ENCODE measurements around the gene IFFO2. TPM values are rescaled to one million over a fixed set of nuclear protein-coding genes. Genes with fewer than 3 reads are reported as not detected.

IFFO2 gene
- total RNA-seq, 2 donors from 2014 or later: 4.6 to 6.4 TPM

DNA sequence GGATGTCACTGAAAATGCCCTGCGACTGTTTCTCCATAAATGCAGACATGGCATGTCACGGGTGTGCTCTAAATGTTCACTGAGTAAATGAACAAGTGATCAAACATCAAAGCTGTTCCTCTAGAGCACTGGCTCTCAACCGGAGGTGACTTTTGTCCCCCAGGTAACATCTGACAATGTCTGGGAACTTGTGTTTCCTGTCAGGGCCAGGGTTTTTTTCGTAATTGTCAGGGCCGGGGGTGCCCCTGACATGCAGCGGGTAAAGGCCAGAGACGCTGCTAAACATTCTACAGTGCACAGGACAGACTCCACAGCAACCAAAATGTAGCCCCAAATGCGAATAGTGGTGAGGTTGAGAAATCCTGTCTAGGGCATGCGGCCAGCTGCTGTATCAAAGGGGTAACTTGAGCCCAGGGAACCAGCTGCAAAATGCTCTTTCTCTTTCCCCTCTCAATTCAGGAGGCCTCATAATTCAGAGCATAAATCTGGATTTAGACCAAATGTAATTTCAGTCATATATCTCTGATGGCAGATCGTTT lies 56.1 kb downstream of the IFFO2 start:
- H3K9me3 ChIP-seq (ENCODE audit: control insufficient read depth, low read length): no peaks in the 10 kb centered on the region
- TF ChIP-seq, protein P1, sequence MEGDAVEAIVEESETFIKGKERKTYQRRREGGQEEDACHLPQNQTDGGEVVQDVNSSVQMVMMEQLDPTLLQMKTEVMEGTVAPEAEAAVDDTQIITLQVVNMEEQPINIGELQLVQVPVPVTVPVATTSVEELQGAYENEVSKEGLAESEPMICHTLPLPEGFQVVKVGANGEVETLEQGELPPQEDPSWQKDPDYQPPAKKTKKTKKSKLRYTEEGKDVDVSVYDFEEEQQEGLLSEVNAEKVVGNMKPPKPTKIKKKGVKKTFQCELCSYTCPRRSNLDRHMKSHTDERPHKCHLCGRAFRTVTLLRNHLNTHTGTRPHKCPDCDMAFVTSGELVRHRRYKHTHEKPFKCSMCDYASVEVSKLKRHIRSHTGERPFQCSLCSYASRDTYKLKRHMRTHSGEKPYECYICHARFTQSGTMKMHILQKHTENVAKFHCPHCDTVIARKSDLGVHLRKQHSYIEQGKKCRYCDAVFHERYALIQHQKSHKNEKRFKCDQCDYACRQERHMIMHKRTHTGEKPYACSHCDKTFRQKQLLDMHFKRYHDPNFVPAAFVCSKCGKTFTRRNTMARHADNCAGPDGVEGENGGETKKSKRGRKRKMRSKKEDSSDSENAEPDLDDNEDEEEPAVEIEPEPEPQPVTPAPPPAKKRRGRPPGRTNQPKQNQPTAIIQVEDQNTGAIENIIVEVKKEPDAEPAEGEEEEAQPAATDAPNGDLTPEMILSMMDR (conservative IDR thresholded peaks at IDR 0.05): no peak
- H3K9ac ChIP-seq (ENCODE audit: extremely low read depth, low read length, poor library complexity, severe bottlenecking): no peak overlapping the region
- peaks cover 76% of the 10 kb centered on the region for H3K27me3 ChIP-seq (ENCODE audit: control insufficient read depth, insufficient read depth, low read length, poor library complexity, severe bottlenecking)
- no peak for DNase-seq
- Mint-ChIP-seq H3K36me3 (ENCODE audit: low read depth) (peaks cover 10% of the 10 kb centered on the region), H3K9me3 (no peaks in the 10 kb centered on the region), H3K27me3 (ENCODE audit: insufficient read depth) (peaks cover 75% of the 10 kb centered on the region), H3K4me3 (no peak overlapping the region), H3K4me1 (peaks cover 16% of the 10 kb centered on the region), H3K27ac (no peak overlapping the region)
- no peak overlapping the region for H3K27ac ChIP-seq (ENCODE audit: low read depth, low read length)
- WGBS, 2 experiments (ENCODE audit: insufficient coverage in 1 of 2, insufficient read length in 1 of 2): 92 to 93% methylated on average over 5 to 10 of the region's 10 CpGs
- H3K36me3 ChIP-seq (ENCODE audit: control insufficient read depth, insufficient read depth, low read length): no peaks in the 10 kb centered on the region
- H3K4me3 ChIP-seq (ENCODE audit: low read length): no peak overlapping the region
- H3K4me1 ChIP-seq (ENCODE audit: control insufficient read depth, insufficient read depth, low read length): peaks cover 9% of the 10 kb centered on the region

DNA sequence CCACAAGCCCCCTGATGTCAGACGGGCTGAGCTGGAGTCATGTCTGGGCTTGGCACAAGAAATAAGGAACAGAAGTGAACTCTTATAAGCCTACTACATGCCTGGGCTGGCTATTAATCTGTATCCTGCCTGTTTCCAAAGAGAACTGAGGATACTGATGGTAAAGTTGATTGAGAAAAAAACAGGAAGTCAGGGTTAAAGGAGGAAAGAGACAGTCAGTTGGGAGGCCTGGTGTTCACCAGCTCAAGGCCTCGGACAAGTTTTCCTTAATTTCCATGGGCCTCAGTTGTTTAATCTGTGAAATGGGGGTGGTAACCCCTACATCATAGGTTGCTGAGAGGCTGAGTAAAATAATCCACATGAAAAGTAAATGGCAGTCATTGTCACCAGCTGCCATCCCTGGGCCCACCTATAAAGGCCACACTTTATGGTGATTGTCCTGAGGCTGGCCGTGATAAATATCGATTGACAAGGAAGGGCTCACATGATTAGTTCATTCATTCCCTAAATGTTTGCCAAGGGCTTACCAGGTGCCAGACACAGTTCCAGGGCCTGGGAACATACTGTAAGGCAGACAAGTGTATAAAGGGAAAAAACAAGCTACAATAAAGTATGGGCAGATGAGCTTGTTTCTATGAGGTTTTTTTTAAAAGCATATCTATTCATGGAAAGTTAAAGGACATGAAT lies 57.0 kb downstream of the IFFO2 start:
- Histone ChIP-seq H3K27me3 (ENCODE audit: control insufficient read depth, insufficient read depth, low read length, poor library complexity, severe bottlenecking) (peaks cover 84% of the 10 kb centered on the region), H3K36me3 (ENCODE audit: control insufficient read depth, insufficient read depth, low read length) (no peaks in the 10 kb centered on the region), H3K9me3 (ENCODE audit: control insufficient read depth, low read length) (no peaks in the 10 kb centered on the region), H3K9ac (ENCODE audit: extremely low read depth, low read length, poor library complexity, severe bottlenecking) (no peak overlapping the region), H3K4me1 (ENCODE audit: control insufficient read depth, insufficient read depth, low read length) (peaks cover 9% of the 10 kb centered on the region), H3K27ac (ENCODE audit: low read depth, low read length) (no peak overlapping the region), H3K4me3 (ENCODE audit: low read length) (no peak overlapping the region)
- WGBS, 2 experiments (ENCODE audit: insufficient coverage in 1 of 2, insufficient read length in 1 of 2): 92 to 100% methylated on average over 3 to 4 of the region's 4 CpGs
- no peak overlapping the region for H3K4me3 Mint-ChIP-seq
- no peak overlapping the region for H3K27ac Mint-ChIP-seq
- peaks cover 10% of the 10 kb centered on the region for H3K36me3 Mint-ChIP-seq (ENCODE audit: low read depth)
- no peaks in the 10 kb centered on the region for H3K9me3 Mint-ChIP-seq
- no peak for DNase-seq
- TF ChIP-seq, protein P1 (conservative IDR thresholded peaks at IDR 0.05): no peak
- peaks cover 82% of the 10 kb centered on the region for H3K27me3 Mint-ChIP-seq (ENCODE audit: insufficient read depth)
- H3K4me1 Mint-ChIP-seq: peaks cover 16% of the 10 kb centered on the region

DNA sequence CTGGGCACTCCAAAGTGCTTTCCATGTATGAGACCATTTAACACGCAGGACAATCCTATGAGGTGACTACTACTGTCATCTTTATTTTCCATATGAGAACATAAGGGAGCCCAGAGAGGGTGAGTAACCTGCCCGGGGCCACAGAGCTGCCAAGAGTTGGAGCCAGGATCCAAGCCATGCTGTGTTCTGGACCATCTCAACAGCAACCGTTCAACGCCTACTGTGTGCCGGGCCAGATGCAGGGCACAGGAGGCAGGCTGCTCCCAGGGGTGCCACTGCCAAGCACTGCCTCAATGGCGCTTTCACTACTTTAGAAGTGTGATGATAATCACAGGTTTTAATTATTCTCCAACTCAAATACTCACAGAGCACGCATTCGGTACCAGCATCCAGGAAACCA lies 57.9 kb downstream of the IFFO2 start:
- Histone ChIP-seq H3K4me1 (ENCODE audit: control insufficient read depth, insufficient read depth, low read length) (peaks cover 9% of the 10 kb centered on the region), H3K27me3 (ENCODE audit: control insufficient read depth, insufficient read depth, low read length, poor library complexity, severe bottlenecking) (peaks cover 84% of the 10 kb centered on the region), H3K9me3 (ENCODE audit: control insufficient read depth, low read length) (no peaks in the 10 kb centered on the region), H3K9ac (ENCODE audit: extremely low read depth, low read length, poor library complexity, severe bottlenecking) (no peak overlapping the region), H3K36me3 (ENCODE audit: control insufficient read depth, insufficient read depth, low read length) (no peaks in the 10 kb centered on the region), H3K4me3 (ENCODE audit: low read length) (no peak overlapping the region), H3K27ac (ENCODE audit: low read depth, low read length) (no peak overlapping the region)
- Mint-ChIP-seq H3K27ac (no peak overlapping the region), H3K27me3 (ENCODE audit: insufficient read depth) (peaks cover 85% of the 10 kb centered on the region), H3K36me3 (ENCODE audit: low read depth) (peaks cover 10% of the 10 kb centered on the region), H3K4me3 (no peak overlapping the region), H3K4me1 (peaks cover 16% of the 10 kb centered on the region), H3K9me3 (no peaks in the 10 kb centered on the region)
- WGBS, 2 experiments (ENCODE audit: insufficient coverage in 1 of 2, insufficient read length in 1 of 2): 96% methylated on average over 4 to 8 of the region's 8 CpGs
- DNase-seq: no peak
- TF ChIP-seq, protein P1 (conservative IDR thresholded peaks at IDR 0.05): no peak

All from endodermal cell (in vitro differentiated cells).